Measurements from ENCODE around the gene TMUB1.

DNA sequence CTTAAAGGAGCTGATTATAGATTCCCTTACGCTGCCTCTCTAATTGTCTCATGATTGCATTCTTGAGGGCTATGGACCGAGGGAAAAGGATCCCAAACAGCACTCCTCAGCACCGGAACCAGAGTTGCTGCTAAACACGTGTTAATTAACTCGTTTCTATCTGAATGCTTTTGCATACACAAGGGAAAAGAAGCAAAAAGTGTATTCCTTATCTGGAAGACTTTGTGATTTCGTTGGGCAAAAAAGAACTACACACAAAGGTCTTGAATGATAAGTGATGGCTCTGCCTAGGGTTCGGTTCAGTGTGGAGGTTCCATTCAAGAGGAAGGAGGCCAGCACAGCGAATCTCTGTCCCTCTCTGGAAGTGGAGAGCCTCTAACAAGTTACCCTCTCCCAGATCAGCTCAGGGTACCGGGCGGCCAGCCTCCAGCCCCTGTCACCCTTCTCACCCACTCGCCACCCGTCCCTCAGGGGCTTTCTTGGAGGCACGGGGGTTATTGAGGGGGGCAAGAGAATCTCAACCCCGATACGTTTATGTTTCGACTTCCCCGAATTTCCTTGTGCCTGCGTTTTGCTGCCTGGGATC lies 24.4 kb downstream of the TMUB1 start:
- TF ChIP-seq TAF1 (IDR thresholded peaks at IDR 0.05; ENCODE audit: low read depth, low read length) = no peak
- no peak for TF ChIP-seq POU2F2 (IDR thresholded peaks at IDR 0.05; ENCODE audit: low read depth, low read length)
- TF ChIP-seq SPI1 (IDR thresholded peaks at IDR 0.05; ENCODE audit: low read depth, low read length) = no peak
- no peak for TF ChIP-seq POLR2AphosphoS5 (IDR thresholded peaks at IDR 0.05; ENCODE audit: low read depth, low read length)
